ENCODE results near the gene EIF4EBP3.

DNA sequence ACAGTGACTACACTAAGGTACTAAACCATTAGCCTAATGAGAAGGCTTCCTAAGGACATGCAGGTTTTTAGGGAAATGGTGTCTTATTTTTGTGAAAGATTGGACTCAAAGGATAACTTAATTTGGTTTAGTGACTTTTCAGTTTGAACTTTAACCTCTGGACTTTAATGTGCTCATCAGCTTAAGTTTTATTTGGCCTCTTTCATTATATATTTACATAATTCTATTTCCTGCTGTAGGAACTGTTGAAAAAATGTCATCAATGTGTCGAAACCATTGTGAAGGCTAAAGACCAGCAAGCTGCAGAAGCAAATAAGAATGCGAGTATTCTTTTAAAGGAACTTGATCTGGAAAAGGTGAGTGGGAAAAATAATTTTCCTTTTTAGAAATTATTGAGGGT, 34.3 kb upstream of the EIF4EBP3 start:
- no peak for TF ChIP-seq EZH2 (IDR thresholded peaks at IDR 0.05; ENCODE audit: insufficient read depth, poor library complexity, severe bottlenecking)
- no peak for TF ChIP-seq EZH2phosphoT487 (IDR thresholded peaks at IDR 0.05; ENCODE audit: insufficient read depth, low read depth)

Measured in GM23248 (cell line).